Thoracic aorta (tissue), 2 donors: ENCODE data around the gene SMARCA4. TPM values are rescaled to one million over a fixed set of nuclear protein-coding genes. Genes with fewer than 3 reads are reported as not detected.

Experiments
- ATAC-seq: fragments of 150-250 bp; one replicate; pipeline ENCODE4 v1.8.0; 2017; ENCODE audit warnings: low read depth; ENCODE audit not compliant: insufficient number of reproducible peaks, low FRiP score
- DNase-seq: peaks from one replicate; pipeline ENCODE4 v3.0.0-alpha.2; 2020; ENCODE audit warnings: low spot score
- H3K27ac ChIP-seq, 2 donors: fragments of 200-600 bp; sonication (generic); 1 replicate in 1 of 2; 2 replicates in 1 of 2; pipeline ENCODE4 v1.5.1; 2016; ENCODE audit warnings: mild to moderate bottlenecking in 2 of 2, moderate library complexity in 2 of 2
- H3K27me3 ChIP-seq: fragments of 200-600 bp; sonication (generic); replicated peaks from 2 replicates; pipeline ENCODE4 v1.6.0; 2016; ENCODE audit warnings: mild to moderate bottlenecking; ENCODE audit not compliant: insufficient read depth
- H3K36me3 ChIP-seq: fragments of 200-600 bp; sonication (generic); one replicate; pipeline ENCODE4 v1.5.1; 2016
- H3K4me1 ChIP-seq, 2 donors: fragments of 200-600 bp; sonication (generic); 1 replicate in 1 of 2; 2 replicates in 1 of 2; pipeline versions ENCODE4 v1.5.1 to v1.6.0; 2016; ENCODE audit warnings: low read depth in 2 of 2, mild to moderate bottlenecking in 1 of 2; ENCODE audit not compliant: control insufficient read depth in 1 of 2
- H3K4me3 ChIP-seq: fragments of 200-600 bp; sonication (generic); 2 replicates; pipeline ENCODE4 v1.5.1; 2016; ENCODE audit warnings: mild to moderate bottlenecking
- H3K9me3 ChIP-seq: fragments of 200-600 bp; sonication (generic); 2 replicates; pipeline ENCODE4 v1.5.1; 2016
- CTCF ChIP-seq: fragments of 200-600 bp; sonication (generic); IDR thresholded peaks from one replicate; pipeline ENCODE4 v1.5.1; 2019; ENCODE audit warnings: antibody characterized with exemption
- total RNA-seq, 2 donors: library from RNA; depleted of rRNA; stranded (reverse); fragments of >200 nt; gene quantifications; one replicate each; pipeline versions ENCODE4 v1.1.0 to v1.2.3, GENCODE V29; 2016

The SMARCA4 gene
- total RNA-seq, 2 donors from 2014 or later: 63.8 to 85.9 TPM

- H3K4me1 ChIP-seq: no peaks in the 10 kb centered on the region
- TF ChIP-seq CTCF: no peak
- DNase-seq (no peak), ATAC-seq (no peak)
- no peaks in the 10 kb centered on the region for H3K27me3 ChIP-seq
- no peaks in the 10 kb centered on the region for H3K9me3 ChIP-seq
- H3K27ac ChIP-seq: no peak overlapping the region
- peaks cover 30% of the 10 kb centered on the region for H3K36me3 ChIP-seq
- no peak overlapping the region for H3K4me3 ChIP-seq
Measured at GRCh38 chr19:11041966-11042627, 81.3 kb downstream of the SMARCA4 start.

GRCh38 chr19:11044431-11044830 lies 83.6 kb downstream of the SMARCA4 start:
- Histone ChIP-seq H3K4me3 (no peak overlapping the region), H3K9me3 (no peaks in the 10 kb centered on the region), H3K27ac (no peak overlapping the region), H3K36me3 (peaks cover 17% of the 10 kb centered on the region), H3K4me1 (no peaks in the 10 kb centered on the region), H3K27me3 (no peaks in the 10 kb centered on the region)
- DNase-seq (no peak), ATAC-seq (no peak)
- no peak for TF ChIP-seq CTCF

- no peak overlapping the region for H3K4me3 ChIP-seq
- ATAC-seq (no peak), DNase-seq (no peak)
- H3K27me3 ChIP-seq: no peaks in the 10 kb centered on the region
- H3K27ac ChIP-seq: no peak overlapping the region
- TF ChIP-seq CTCF: no peak
- no peaks in the 10 kb centered on the region for H3K4me1 ChIP-seq
- no peaks in the 10 kb centered on the region for H3K9me3 ChIP-seq
- peaks cover 17% of the 10 kb centered on the region for H3K36me3 ChIP-seq
Measured at GRCh38 chr19:11045536-11045935, 84.7 kb downstream of the SMARCA4 start.

- Histone ChIP-seq H3K27me3 (no peaks in the 10 kb centered on the region), H3K9me3 (no peaks in the 10 kb centered on the region), H3K36me3 (peaks cover 9% of the 10 kb centered on the region), H3K27ac (no peak overlapping the region), H3K4me3 (no peak overlapping the region), H3K4me1 (no peaks in the 10 kb centered on the region)
- DNase-seq (no peak), ATAC-seq (no peak)
- TF ChIP-seq CTCF: no peak
Measured at GRCh38 chr19:11046605-11047354, 86.0 kb downstream of the SMARCA4 start.

- H3K36me3 ChIP-seq: peaks cover 7% of the 10 kb centered on the region
- no peaks in the 10 kb centered on the region for H3K4me1 ChIP-seq
- no peak for TF ChIP-seq CTCF
- ATAC-seq (no peak), DNase-seq (no peak)
- H3K9me3 ChIP-seq: no peaks in the 10 kb centered on the region
- no peaks in the 10 kb centered on the region for H3K27me3 ChIP-seq
- H3K27ac ChIP-seq: no peak overlapping the region
- H3K4me3 ChIP-seq: no peak overlapping the region
Measured at GRCh38 chr19:11047866-11048265, 87.0 kb downstream of the SMARCA4 start.
